Measurements from ENCODE around the gene GPR132.

DNA sequence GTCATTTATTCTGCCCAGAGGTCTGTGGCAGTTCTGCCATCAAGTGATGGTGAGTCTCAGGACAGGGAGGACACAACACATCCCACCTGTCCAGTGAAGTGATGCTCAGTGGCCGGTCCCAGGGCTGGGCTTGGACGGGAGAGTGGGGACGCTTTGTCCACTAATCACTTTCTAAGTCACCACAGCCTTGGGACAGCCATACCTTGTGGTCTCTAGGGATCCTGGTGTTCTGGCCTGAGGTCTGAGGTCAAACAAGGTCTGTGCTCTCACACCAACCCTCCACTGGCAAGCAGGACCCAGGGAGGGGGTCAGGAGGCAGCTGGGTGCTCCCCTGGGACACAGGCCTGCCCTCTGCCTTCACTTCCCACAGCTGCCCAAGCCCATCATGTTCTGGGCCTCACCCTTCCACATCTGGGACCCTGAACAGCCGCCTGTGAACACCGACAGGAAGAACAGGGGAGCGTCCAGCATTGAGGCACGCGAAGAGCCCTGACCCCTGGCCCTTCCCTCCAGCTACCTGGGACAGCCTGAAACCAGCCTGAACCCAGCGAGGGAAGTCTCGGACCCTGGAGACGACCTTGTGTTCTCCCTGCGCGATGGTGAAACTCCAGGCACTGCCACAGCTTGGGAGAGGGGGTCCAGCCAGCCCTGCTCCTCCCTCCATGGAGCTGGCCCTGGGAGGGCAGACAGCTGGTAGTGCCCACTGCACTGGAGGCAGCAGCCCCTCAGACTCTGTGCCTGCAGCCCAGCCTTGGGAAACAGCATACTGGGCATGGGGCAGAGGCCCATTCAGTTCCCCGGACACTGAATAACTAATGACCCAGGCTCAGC is 19.7 kb upstream of the GPR132 start:
- no peak for TF ChIP-seq POLR2A (IDR thresholded peaks at IDR 0.05)
- TF ChIP-seq, protein P1, sequence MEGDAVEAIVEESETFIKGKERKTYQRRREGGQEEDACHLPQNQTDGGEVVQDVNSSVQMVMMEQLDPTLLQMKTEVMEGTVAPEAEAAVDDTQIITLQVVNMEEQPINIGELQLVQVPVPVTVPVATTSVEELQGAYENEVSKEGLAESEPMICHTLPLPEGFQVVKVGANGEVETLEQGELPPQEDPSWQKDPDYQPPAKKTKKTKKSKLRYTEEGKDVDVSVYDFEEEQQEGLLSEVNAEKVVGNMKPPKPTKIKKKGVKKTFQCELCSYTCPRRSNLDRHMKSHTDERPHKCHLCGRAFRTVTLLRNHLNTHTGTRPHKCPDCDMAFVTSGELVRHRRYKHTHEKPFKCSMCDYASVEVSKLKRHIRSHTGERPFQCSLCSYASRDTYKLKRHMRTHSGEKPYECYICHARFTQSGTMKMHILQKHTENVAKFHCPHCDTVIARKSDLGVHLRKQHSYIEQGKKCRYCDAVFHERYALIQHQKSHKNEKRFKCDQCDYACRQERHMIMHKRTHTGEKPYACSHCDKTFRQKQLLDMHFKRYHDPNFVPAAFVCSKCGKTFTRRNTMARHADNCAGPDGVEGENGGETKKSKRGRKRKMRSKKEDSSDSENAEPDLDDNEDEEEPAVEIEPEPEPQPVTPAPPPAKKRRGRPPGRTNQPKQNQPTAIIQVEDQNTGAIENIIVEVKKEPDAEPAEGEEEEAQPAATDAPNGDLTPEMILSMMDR (IDR thresholded peaks at IDR 0.05) = no peak

Measured in stomach (tissue), 4 donors.